GM12874 (cell line): ENCODE measurements around the gene CNIH4.

Experiments
- TF ChIP-seq, protein P1 (sequence below): IDR thresholded peaks from 2 replicates; pipeline ENCODE4 v1.5.1; 2011; ENCODE audit warnings: low read depth, mild to moderate bottlenecking, control low read depth, low read length, moderate library complexity; ENCODE audit not compliant: insufficient read depth

CNIH4 gene

GRCh38 chr1:224356685-224357625, at the start of gene CNIH4:
Gene CNIH4 (plus strand): TSS chr1:224356879. CDS start chr1:224356925, 46 bp downstream.
- TF ChIP-seq, protein P1, sequence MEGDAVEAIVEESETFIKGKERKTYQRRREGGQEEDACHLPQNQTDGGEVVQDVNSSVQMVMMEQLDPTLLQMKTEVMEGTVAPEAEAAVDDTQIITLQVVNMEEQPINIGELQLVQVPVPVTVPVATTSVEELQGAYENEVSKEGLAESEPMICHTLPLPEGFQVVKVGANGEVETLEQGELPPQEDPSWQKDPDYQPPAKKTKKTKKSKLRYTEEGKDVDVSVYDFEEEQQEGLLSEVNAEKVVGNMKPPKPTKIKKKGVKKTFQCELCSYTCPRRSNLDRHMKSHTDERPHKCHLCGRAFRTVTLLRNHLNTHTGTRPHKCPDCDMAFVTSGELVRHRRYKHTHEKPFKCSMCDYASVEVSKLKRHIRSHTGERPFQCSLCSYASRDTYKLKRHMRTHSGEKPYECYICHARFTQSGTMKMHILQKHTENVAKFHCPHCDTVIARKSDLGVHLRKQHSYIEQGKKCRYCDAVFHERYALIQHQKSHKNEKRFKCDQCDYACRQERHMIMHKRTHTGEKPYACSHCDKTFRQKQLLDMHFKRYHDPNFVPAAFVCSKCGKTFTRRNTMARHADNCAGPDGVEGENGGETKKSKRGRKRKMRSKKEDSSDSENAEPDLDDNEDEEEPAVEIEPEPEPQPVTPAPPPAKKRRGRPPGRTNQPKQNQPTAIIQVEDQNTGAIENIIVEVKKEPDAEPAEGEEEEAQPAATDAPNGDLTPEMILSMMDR = no peak

DNA sequence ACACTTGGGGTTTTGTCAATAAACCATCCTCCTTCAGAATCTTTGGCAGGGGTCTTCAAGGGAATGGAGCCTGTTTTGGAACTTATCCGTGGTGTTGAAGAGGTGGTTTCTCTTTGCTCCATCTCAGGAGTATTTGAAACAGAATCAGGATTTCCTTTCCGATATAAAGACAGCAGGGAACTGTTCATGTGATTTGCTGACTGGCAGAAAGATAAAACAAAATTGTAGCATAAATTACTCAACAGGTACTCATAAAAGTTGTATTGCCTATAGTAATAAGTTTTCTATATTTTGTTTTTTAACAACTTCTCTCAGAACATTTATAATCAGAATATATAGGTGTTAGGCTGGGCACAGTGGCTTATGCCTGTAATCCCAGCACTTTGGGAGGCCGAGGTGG, 48.6 kb upstream of the CNIH4 start:
- TF ChIP-seq, protein P1 = no peak

- TF ChIP-seq, protein P1 = no peak
Observed at GRCh38 chr1:224312025-224312424, 44.7 kb upstream of the CNIH4 start.

DNA sequence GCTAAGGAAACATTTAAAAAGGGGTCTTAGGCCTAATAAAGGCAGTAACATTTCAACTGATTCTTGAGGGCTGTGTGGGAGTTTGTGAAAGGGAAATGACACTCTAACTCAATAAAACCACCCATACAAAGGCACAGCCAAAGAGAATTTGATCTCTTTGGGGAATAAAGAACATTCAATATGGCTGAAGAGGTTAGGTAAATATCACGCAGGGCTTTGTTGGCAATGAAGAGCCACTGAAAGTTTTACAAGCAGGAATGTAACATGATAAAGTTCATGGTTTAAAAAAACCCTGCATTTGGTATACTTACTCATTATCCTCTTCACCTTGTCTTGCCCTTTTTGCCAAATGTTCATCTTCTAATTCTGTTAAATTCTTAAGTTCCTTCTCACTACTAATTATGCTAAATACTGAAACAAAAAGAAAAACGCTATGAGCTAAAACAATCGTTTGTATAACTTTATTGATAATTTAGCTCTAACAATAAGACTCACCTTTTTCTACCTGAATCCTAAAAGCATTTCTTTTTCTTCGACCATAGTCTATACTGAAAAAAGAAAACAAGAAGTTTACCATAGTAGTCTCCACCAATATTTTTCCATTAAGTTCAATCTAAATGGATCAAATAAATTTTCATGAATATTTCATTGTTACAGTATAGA, 39.2 kb upstream of the CNIH4 start:
- TF ChIP-seq, protein P1 = no peak

GRCh38 chr1:224321706-224322105, 35.0 kb upstream of the CNIH4 start:
- TF ChIP-seq, protein P1 = no peak

GRCh38 chr1:224325959-224326358, 30.7 kb upstream of the CNIH4 start:
- TF ChIP-seq, protein P1 = no peak

DNA sequence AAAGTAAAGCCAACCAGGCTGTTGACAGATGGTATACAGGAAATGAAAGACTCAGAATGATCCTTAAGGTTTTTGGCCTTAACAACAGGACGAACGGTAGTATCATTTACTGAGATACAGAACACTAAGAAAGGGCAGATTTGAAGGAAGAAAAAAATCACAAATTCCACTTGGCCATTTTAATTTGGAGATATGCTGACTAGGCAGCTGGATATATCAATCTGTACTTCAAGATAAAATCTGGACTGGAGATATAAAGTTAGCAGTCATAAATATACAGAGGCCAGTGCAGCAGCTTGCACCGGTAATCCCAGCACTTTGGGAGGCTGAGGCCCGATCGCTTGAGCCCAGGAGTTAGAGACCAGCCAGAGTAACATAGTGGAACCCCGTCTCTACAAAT, 28.0 kb upstream of the CNIH4 start:
- TF ChIP-seq, protein P1 = no peak
